Ishikawa (cell line): ENCODE data around the gene COPA.

Source experiments
- CEBPB ChIP-seq: IDR thresholded peaks from 2 replicates; pipeline ENCODE4 v1.6.1; 2012
- CREB1 ChIP-seq: IDR thresholded peaks from 2 replicates; pipeline ENCODE4 v1.6.1; 2012; ENCODE audit warnings: low read depth
- EGR1 ChIP-seq: IDR thresholded peaks from 2 replicates; pipeline ENCODE4 v1.6.1; 2012
- EP300 ChIP-seq: IDR thresholded peaks from 2 replicates; pipeline ENCODE4 v1.6.1; 2012; ENCODE audit warnings: borderline replicate concordance
- FOXM1 ChIP-seq: IDR thresholded peaks from 2 replicates; pipeline ENCODE4 v1.6.1; 2012; ENCODE audit warnings: low read depth, borderline replicate concordance
- MAX ChIP-seq: IDR thresholded peaks from 2 replicates; pipeline ENCODE4 v1.6.1; 2012
- NFIC ChIP-seq: IDR thresholded peaks from 2 replicates; pipeline ENCODE4 v1.6.1; 2012
- RAD21 ChIP-seq: IDR thresholded peaks from 2 replicates; pipeline ENCODE4 v1.6.1; 2012; ENCODE audit warnings: low read depth
- REST ChIP-seq: IDR thresholded peaks from 2 replicates; pipeline ENCODE4 v1.6.1; 2012; ENCODE audit warnings: low read depth, mild to moderate bottlenecking
- TAF1 ChIP-seq: IDR thresholded peaks from 2 replicates; pipeline ENCODE4 v1.6.1; 2012; ENCODE audit warnings: low read depth, mild to moderate bottlenecking
- TCF12 ChIP-seq: IDR thresholded peaks from 2 replicates; pipeline ENCODE4 v1.6.1; 2012; ENCODE audit warnings: low read depth
- TEAD4 ChIP-seq: IDR thresholded peaks from 2 replicates; pipeline ENCODE4 v1.6.1; 2012
- USF1 ChIP-seq: IDR thresholded peaks from 2 replicates; pipeline ENCODE4 v1.6.1; 2012
- YY1 ChIP-seq: IDR thresholded peaks from 2 replicates; pipeline ENCODE4 v1.6.1; 2012; ENCODE audit warnings: low read depth
- ZBTB7A ChIP-seq: IDR thresholded peaks from 2 replicates; pipeline ENCODE4 v1.6.1; 2012; ENCODE audit warnings: low read depth

COPA gene

GRCh38 chr1:160363951-160364735 lies 21.1 kb upstream of the COPA start:
- TF ChIP-seq CREB1 (no peak), RAD21 (no peak), TAF1 (no peak), REST (no peak), USF1 (no peak), ZBTB7A (no peak), FOXM1 (no peak), EP300 (no peak), CEBPB (no peak)

GRCh38 chr1:160363010-160363409 lies 20.0 kb upstream of the COPA start:
- TF ChIP-seq REST, result no peak
- no peak for TF ChIP-seq RAD21
- no peak for TF ChIP-seq NFIC
- no peak for TF ChIP-seq MAX
- no peak for TF ChIP-seq CEBPB
- TF ChIP-seq EGR1, result no peak
- no peak for TF ChIP-seq CREB1
- no peak for TF ChIP-seq TAF1
- no peak for TF ChIP-seq USF1
- no peak for TF ChIP-seq EP300
- no peak for TF ChIP-seq FOXM1
- TF ChIP-seq YY1, result no peak
- TF ChIP-seq TEAD4, result no peak
- no peak for TF ChIP-seq ZBTB7A
- TF ChIP-seq TCF12, result no peak

GRCh38 chr1:160362168-160362957 lies 19.3 kb upstream of the COPA start:
- TF ChIP-seq CREB1 (no peak), TEAD4 (no peak), REST (no peak), TCF12 (no peak), USF1 (no peak), FOXM1 (no peak), CEBPB (no peak), YY1 (no peak), MAX (no peak), RAD21 (no peak), EP300 (no peak), TAF1 (no peak), EGR1 (no peak), NFIC (no peak)
